Peyer's patch (tissue), 4 donors: ENCODE data around the gene TNKS1BP1.

ENCODE experiments used
- CTCF ChIP-seq, 6 experiments: fragments of 450-650 bp in 4 of 6; fragments of 200-600 bp in 2 of 6; sonication (generic) in 1 of 6; IDR thresholded peaks; one replicate each; pipeline ENCODE4 v1.5.1; 2017 to 2019; ENCODE audit warnings: antibody characterized with exemption in 6 of 6, mild to moderate bottlenecking in 3 of 6, moderate library complexity in 1 of 6
- POLR2A ChIP-seq, 2 donors: fragments of 450-650 bp; IDR thresholded peaks; one replicate each; pipeline ENCODE4 v1.5.1; 2017; ENCODE audit warnings: antibody characterized with exemption in 2 of 2, mild to moderate bottlenecking in 2 of 2, moderate library complexity in 2 of 2

GRCh38 chr11:57332694-57333440 is 8.1 kb upstream of the TNKS1BP1 start:
- TF ChIP-seq CTCF (IDR thresholded peaks at IDR 0.05): no peak
- no peak for TF ChIP-seq POLR2A (IDR thresholded peaks at IDR 0.05)
